AG09319 (cell line): Measurements from ENCODE around the gene RPL22.

Source experiments
- DNase-seq: peaks from one replicate; pipeline ENCODE4 v3.0.0-alpha.2; 2010; ENCODE audit warnings: low read depth; ENCODE audit errors: extremely low read depth
- TF ChIP-seq, protein P1 (sequence below): IDR thresholded peaks from 2 replicates; pipeline ENCODE4 v1.5.1; 2011; ENCODE audit warnings: low read depth, mild to moderate bottlenecking, inconsistent platforms, low read length, moderate library complexity

Gene RPL22

DNA sequence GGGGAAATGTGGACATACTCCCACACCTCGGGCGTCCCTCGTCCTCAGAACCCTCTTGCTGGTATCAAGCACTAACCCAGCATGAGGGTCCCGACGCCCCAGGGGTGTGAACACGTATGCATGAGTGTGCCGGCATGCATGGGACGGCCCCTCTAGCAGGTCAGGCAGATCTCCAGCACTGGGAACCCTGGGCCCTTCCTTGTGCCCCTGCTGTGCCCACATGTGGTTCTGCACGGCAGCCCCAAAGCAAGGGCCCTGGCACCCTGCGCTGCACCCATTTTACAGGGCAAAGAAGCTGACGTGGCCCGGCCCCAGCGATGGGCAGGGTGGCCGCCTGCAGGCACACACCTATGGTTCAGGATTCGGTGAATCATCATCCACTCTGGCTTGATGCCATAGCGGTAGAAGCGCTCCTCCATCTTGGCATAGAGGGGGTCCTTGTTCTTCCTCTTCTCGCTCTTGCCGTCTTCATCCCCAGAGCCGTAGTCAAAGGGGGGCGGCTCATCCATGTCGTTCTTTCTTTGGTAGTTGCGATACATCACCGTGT is 53.5 kb downstream of the RPL22 start:
- no peak for DNase-seq
- TF ChIP-seq, protein P1, sequence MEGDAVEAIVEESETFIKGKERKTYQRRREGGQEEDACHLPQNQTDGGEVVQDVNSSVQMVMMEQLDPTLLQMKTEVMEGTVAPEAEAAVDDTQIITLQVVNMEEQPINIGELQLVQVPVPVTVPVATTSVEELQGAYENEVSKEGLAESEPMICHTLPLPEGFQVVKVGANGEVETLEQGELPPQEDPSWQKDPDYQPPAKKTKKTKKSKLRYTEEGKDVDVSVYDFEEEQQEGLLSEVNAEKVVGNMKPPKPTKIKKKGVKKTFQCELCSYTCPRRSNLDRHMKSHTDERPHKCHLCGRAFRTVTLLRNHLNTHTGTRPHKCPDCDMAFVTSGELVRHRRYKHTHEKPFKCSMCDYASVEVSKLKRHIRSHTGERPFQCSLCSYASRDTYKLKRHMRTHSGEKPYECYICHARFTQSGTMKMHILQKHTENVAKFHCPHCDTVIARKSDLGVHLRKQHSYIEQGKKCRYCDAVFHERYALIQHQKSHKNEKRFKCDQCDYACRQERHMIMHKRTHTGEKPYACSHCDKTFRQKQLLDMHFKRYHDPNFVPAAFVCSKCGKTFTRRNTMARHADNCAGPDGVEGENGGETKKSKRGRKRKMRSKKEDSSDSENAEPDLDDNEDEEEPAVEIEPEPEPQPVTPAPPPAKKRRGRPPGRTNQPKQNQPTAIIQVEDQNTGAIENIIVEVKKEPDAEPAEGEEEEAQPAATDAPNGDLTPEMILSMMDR = no peak

DNA sequence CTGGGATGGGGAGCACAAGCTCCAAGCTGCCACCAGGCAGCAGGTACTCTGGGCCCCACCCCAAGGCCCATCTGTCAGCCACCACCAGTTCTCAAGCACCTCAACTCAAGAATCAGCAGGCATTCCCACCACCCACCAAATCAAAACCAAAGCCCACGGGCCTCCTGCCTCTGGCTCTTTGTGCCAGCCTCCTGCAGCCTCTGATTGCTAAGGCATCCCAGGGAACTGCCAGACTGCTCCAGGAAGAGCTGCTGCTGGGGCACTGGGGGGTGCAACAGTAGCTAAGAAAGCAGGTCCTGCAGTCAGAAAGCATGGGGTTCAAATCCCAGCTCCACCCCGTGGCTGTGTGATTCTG is 54.0 kb downstream of the RPL22 start:
- no peak for DNase-seq
- TF ChIP-seq, protein P1 = no peak

DNA sequence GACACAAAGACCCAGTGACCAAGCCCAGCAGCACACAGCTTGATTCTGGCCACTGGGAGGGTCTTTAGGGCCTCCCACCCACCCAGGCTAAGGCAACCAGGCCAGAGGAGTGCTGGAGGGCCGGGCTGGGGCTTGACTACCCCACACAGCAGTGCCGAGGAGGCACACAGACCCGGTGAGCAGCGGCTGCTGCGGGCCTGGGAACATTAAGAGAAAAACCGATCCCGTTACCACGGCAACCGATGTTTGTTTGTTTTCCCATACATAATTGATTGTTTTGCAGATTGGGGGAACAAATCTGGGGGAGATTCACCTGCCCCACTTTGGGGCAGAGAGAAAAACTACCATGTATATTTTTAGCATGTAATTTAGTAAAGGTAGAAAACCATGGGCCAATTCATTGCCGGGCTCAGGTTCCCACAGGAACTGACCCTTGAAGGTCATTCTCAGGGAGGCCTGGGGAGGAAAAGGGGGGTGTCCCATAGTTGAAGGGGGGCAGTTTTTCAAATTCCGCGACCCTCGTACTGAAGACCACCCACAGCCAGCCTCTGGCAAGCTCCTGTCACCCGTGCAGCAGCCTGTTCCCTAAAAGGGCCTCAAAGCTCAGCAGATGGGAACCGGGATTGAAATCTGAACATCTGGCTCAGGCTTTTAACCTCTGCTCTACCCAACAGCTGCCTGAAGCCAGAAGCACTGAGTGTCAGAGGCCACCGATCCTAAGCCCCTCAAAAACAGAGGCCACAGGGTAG is 54.6 kb downstream of the RPL22 start:
- TF ChIP-seq, protein P1 = no peak
- no peak for DNase-seq

DNA sequence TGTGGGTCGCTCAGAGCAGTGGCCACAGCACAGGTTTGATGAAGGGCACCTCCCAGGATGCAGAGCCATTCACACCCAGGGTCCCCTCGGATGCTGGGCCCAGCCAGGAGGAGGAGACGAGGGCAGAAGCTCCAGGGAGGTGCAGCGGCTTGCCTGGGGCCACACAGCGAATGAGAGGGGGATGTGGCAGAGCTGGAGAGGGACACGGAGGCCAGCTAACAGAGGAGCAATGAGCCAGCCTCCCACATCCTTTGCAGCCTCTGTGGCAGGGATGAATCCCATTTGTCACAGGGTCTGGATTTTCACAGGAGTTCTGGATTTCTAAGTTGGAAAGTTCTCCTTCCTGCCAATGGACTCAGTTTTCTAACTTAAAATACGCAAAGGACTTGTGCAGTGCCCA is 55.2 kb downstream of the RPL22 start:
- TF ChIP-seq, protein P1 = no peak
- DNase-seq = no peak

DNA sequence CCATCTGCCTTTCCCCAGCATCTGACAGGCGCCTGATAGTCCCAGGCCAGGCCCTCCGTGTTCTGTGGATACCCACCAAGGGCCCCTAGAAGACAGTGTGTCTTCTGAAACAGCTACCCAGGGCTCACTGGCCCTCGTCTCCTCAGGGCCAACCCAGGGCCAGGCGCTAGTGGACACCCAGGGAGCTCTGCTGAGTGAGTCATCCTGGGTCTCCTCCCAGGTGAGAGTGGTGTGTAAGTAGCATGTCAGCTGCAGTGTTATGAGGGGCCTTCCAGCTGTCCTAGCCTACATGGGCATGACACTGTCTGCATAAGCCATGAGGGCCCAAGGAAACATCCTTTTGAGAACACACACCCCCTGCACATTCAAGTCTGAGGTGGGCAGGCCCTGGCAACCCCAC is 56.0 kb downstream of the RPL22 start:
- TF ChIP-seq, protein P1 = no peak
- DNase-seq = no peak

DNA sequence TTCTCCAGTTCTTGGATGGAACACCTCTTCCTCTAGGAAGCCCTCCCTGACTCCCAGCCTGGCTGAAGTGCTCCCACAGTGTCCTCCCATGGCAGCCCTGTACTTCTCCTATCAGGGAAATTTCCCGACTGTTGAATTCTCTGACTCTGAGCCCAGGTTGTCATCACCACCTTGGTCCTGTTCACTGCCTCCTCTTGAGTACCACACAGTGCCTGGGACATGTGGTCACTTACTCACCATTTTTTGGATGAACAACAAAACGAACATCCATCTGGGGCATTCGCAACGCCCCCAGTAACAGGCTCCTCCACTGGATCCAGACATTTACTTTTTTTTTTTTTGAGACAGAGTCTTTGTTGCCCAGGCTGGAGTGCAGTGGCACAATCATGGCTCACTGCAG is 56.7 kb downstream of the RPL22 start:
- no peak for DNase-seq
- TF ChIP-seq, protein P1 = no peak

DNA sequence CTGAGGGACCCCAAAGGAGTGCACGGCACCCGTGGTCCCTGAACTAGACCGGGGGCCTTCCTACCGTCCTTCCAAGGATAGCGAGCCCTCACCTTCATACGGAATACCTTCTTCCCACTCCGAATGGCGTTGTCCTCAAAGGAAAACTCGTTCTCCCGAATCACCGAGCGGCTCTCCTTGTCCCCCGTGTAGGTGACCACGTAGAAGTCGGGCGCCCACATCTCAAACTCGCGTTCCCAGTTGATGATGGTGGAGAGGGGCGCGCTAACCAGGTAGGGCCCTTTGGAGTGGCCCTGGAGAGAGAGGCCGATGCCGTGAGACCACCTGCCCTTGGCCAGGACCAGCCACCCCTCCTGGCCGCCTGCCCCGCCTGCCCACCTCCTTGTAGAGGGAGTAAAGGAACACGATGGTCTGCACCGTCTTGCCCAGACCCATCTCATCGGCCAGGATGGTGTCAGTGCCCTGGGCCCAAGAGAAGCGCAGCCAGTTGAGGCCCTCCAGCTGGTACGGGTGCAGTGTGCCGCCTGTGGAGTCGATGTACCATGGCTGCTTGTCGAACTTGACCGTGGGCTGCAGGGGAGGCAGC is 57.3 kb downstream of the RPL22 start:
- TF ChIP-seq, protein P1 = no peak
- no peak for DNase-seq
